Motor neuron (in vitro differentiated cells): ENCODE results near the gene STK38. TPM values are rescaled to one million over a fixed set of nuclear protein-coding genes. Genes with fewer than 3 reads are reported as not detected.
A peak's percentile ranks its signal among the peaks of the same experiment; 100 is the strongest.
"Not testable (repeated sequence)": the region's sequence is repeated elsewhere in the genome, so short reads cannot be mapped to it uniquely, and the experiment has no call there.

Experiments used
- ATAC-seq, 8 experiments: fragments of 200-7000 bp; cut with Tn5 transposase; replicated peaks in 6 of 8; 2 replicates each; pipeline ENCODE4 v1.8.0; 2021; ENCODE audit warnings: mild to moderate bottlenecking in 8 of 8, moderate library complexity in 8 of 8
- H3K27ac ChIP-seq, 2 donors: fragments of 250-450 bp; sonication (Bioruptor Pico); 2 replicates each; pipeline ENCODE4 v1.9.0; 2021; ENCODE audit warnings: antibody characterized with exemption in 2 of 2, mild to moderate bottlenecking in 2 of 2, moderate library complexity in 1 of 2
- H3K4me1 ChIP-seq, 2 donors: fragments of 250-450 bp; sonication (Bioruptor Pico); replicated peaks in 1 of 2; 2 replicates each; pipeline ENCODE4 v1.6.1; 2021; ENCODE audit warnings: antibody characterized with exemption in 2 of 2, mild to moderate bottlenecking in 2 of 2, moderate library complexity in 1 of 2
- H3K4me3 ChIP-seq, 5 donors: fragments of 250-450 bp; sonication (Bioruptor Pico); 2 replicates each; pipeline ENCODE4 v1.9.0; 2021; ENCODE audit warnings: antibody characterized with exemption in 5 of 5, mild to moderate bottlenecking in 5 of 5, moderate library complexity in 4 of 5
- WGBS, 10 experiments: fragments of 450-650 bp; shearing (Covaris generic); methylation state at CpG; one replicate each; pipeline ENCODE4 v1.0.0; 2022; 5-methylcytosine and 5-hydroxymethylcytosine counted together
- in situ Hi-C, 9 experiments: fragments of 400-800 bp; cut with MboI; loops; one replicate each; pipeline ENCODE4 v1.15.0; 2021; ENCODE audit warnings: low sequenced_read_pairs in 9 of 9, low pct_unique_long_range_greater_than_20kb in 2 of 9; ENCODE audit not compliant: unreplicated experiment in 9 of 9
- total RNA-seq, 8 experiments: library from RNA; unstranded; fragments of 300-600 nt; gene quantifications; 2 replicates each; pipeline versions ENCODE4 v1.2.3 to v1.2.4, GENCODE V29; 2022

The STK38 gene
- total RNA-seq, 8 experiments from 2014 or later = 15.1 to 42.3 (median 24.4) TPM

GRCh38 chr6:36578030-36578429 lies 30.8 kb upstream of the STK38 start:
- peaks cover 6 to 11% of the 10 kb centered on the region in 2 donors for H3K4me1 ChIP-seq
- 91 to 100% (median 97%) methylated on average over 1 to 5 of the region's 5 CpGs; no CpG with 5 or more reads in 4 of the 10 experiments for WGBS, 10 experiments
- no peak for ATAC-seq
- no peak overlapping the region for H3K4me3 ChIP-seq
- no peak overlapping the region for H3K27ac ChIP-seq
- in situ Hi-C loops = no loop called here

- peaks cover 6 to 11% of the 10 kb centered on the region in 2 donors for H3K4me1 ChIP-seq
- no peak overlapping the region for H3K27ac ChIP-seq
- WGBS, 10 experiments = 0 to 100% (median 31%) methylated on average over 1 to 2 of the region's 2 CpGs; no CpG with 5 or more reads in 4 of the 10 experiments
- peak in 4 of 8 experiments; percentile 50 to 89 (median 76) for ATAC-seq
- H3K4me3 ChIP-seq = no peak overlapping the region
- in situ Hi-C loops = no loop called here
Observed at GRCh38 chr6:36577301-36577700, 30.0 kb upstream of the STK38 start.

GRCh38 chr6:36576578-36576977 lies 29.3 kb upstream of the STK38 start:
- 81 to 100% (median 89%) methylated on average over 1 to 6 of the region's 7 CpGs; no CpG with 5 or more reads in 3 of the 10 experiments for WGBS, 10 experiments
- in situ Hi-C loops = no loop called here

GRCh38 chr6:36574679-36575078 lies 27.4 kb upstream of the STK38 start:
- Histone ChIP-seq H3K4me1 (peaks cover 4 to 8% of the 10 kb centered on the region in 2 donors), H3K27ac (no peak overlapping the region), H3K4me3 (no peak overlapping the region)
- no peak for ATAC-seq
- in situ Hi-C loops = no loop called here

More at GRCh38 chr6:36576578-36576977, 29.3 kb upstream of the STK38 start:
- H3K4me1 ChIP-seq = peaks cover 6 to 11% of the 10 kb centered on the region in 2 donors
- no peak overlapping the region for H3K27ac ChIP-seq
- no peak overlapping the region for H3K4me3 ChIP-seq
- ATAC-seq = no peak

GRCh38 chr6:36572353-36573311 lies 25.4 kb upstream of the STK38 start:
- H3K4me3 ChIP-seq, H3K27ac ChIP-seq, ATAC-seq, in situ Hi-C loops, H3K4me1 ChIP-seq: not testable (repeated sequence)
- 86 to 100% (median 93%) methylated on average over 3 to 8 of the region's 12 CpGs for WGBS, 10 experiments

GRCh38 chr6:36571122-36572043 lies 24.1 kb upstream of the STK38 start:
- WGBS, 10 experiments = 29 to 100% (median 74%) methylated on average over 1 to 4 of the region's 4 CpGs
- no peak overlapping the region for H3K27ac ChIP-seq

GRCh38 chr6:36570264-36570663 lies 23.0 kb upstream of the STK38 start:
- no peak overlapping the region for H3K4me3 ChIP-seq
- ATAC-seq = no peak
- in situ Hi-C loops = no loop called here
- no peak overlapping the region for H3K27ac ChIP-seq
- no peaks in the 10 kb centered on the region for H3K4me1 ChIP-seq
- WGBS, 10 experiments = 69 to 100% (median 91%) methylated on average over 1 to 2 of the region's 2 CpGs; no CpG with 5 or more reads in 2 of the 10 experiments

More at GRCh38 chr6:36571122-36572043, 24.1 kb upstream of the STK38 start:
- Histone ChIP-seq H3K4me3 (no peak overlapping the region), H3K4me1 (no peaks in the 10 kb centered on the region)
- in situ Hi-C loops = no loop called here
- no peak for ATAC-seq

GRCh38 chr6:36566418-36566905 lies 19.2 kb upstream of the STK38 start:
- no peak overlapping the region for H3K4me3 ChIP-seq
- 43 to 100% (median 88%) methylated on average over 1 to 5 of the region's 8 CpGs; no CpG with 5 or more reads in 2 of the 10 experiments for WGBS, 10 experiments
- in situ Hi-C loops = no loop called here
- peaks cover 0 to 8% of the 10 kb centered on the region in 2 donors for H3K4me1 ChIP-seq
- H3K27ac ChIP-seq = no peak overlapping the region
- no peak for ATAC-seq

- in situ Hi-C loops = no loop called here
- H3K4me3 ChIP-seq = no peak overlapping the region
- H3K4me1 ChIP-seq = peaks cover 2 to 11% of the 10 kb centered on the region in 2 donors
- no peak for ATAC-seq
- no peak overlapping the region for H3K27ac ChIP-seq
- 65 to 100% (median 76%) methylated on average over 1 to 4 of the region's 4 CpGs; no CpG with 5 or more reads in 2 of the 10 experiments for WGBS, 10 experiments
Observed at GRCh38 chr6:36563928-36564284, 16.6 kb upstream of the STK38 start.

- Histone ChIP-seq H3K4me1 (peaks cover 2 to 11% of the 10 kb centered on the region in 2 donors), H3K4me3 (no peak overlapping the region), H3K27ac (no peak overlapping the region)
- WGBS, 10 experiments = 40 to 100% (median 68%) methylated on average over 1 to 3 of the region's 3 CpGs
- in situ Hi-C loops = no loop called here
- no peak for ATAC-seq
Observed at GRCh38 chr6:36563237-36563927, 16.1 kb upstream of the STK38 start.

GRCh38 chr6:36560822-36561221 lies 13.5 kb upstream of the STK38 start:
- Histone ChIP-seq H3K4me1 (peaks cover 2 to 11% of the 10 kb centered on the region in 2 donors), H3K27ac (no peak overlapping the region), H3K4me3 (no peak overlapping the region)
- WGBS, 10 experiments = 68 to 100% (median 91%) methylated on average over 1 to 4 of the region's 4 CpGs; no CpG with 5 or more reads in 2 of the 10 experiments
- no peak for ATAC-seq
- in situ Hi-C loops = no loop called here

- ATAC-seq = no peak
- 17 to 96% (median 75%) methylated on average over 1 to 7 of the region's 7 CpGs for WGBS, 10 experiments
- Histone ChIP-seq H3K4me3 (no peak overlapping the region), H3K27ac (no peak overlapping the region), H3K4me1 (peaks cover 2 to 18% of the 10 kb centered on the region in 2 donors)
- in situ Hi-C loops = no loop called here
Observed at GRCh38 chr6:36559011-36559793, 11.9 kb upstream of the STK38 start.
